Lower lobe of right lung (tissue), 2 donors: ENCODE results near the gene TMPRSS3. TPM values are rescaled to one million over a fixed set of nuclear protein-coding genes. Genes with fewer than 3 reads are reported as not detected.
A peak's percentile ranks its signal among the peaks of the same experiment; 100 is the strongest.

Source experiments
- ATAC-seq, 2 donors: fragments of 200-7000 bp; cut with Tn5 transposase; one replicate each; pipeline ENCODE4 v1.9.1; 2020 to 2022; ENCODE audit warnings: mild to moderate bottlenecking in 2 of 2, moderate library complexity in 2 of 2
- DNase-seq: peaks from one replicate; pipeline ENCODE4 v3.0.0-alpha.2; 2020
- H3K27ac ChIP-seq: fragments of 200-600 bp; one replicate; pipeline ENCODE4 v1.8.0; 2022
- H3K27me3 ChIP-seq: fragments of 200-600 bp; one replicate; pipeline ENCODE4 v1.8.0; 2022; ENCODE audit warnings: low read depth
- H3K36me3 ChIP-seq: fragments of 200-600 bp; one replicate; pipeline ENCODE4 v1.8.0; 2022; ENCODE audit warnings: mild to moderate bottlenecking
- H3K4me1 ChIP-seq: fragments of 200-600 bp; one replicate; pipeline ENCODE4 v1.8.0; 2022
- H3K4me3 ChIP-seq: fragments of 200-600 bp; one replicate; pipeline ENCODE4 v1.8.0; 2022; ENCODE audit warnings: mild to moderate bottlenecking
- H3K9me3 ChIP-seq: fragments of 200-600 bp; one replicate; pipeline ENCODE4 v1.8.0; 2022
- intact Hi-C: fragments of 100-400 bp; cut with DNase I; formaldehyde crosslinking; loops from one replicate; pipeline ENCODE4 v1.11.0; 2022
- total RNA-seq: library from RNA; stranded (reverse); fragmentation: NEBNext Ultra II Directional; extraction: Animal tissue kit (Norgen Biotek cat#: 25700); gene quantifications from one replicate; pipeline ENCODE4 v1.2.1, GENCODE V29; 2021
- TF ChIP-seq, protein P1 (sequence below): fragments of 200-600 bp; IDR thresholded peaks from one replicate; pipeline ENCODE4 v1.8.0; 2022; ENCODE audit warnings: antibody characterized with exemption, mild to moderate bottlenecking
- donor health status: DM: no; HTN: yes; CAD: no; lungs with severe emphysema.

Gene TMPRSS3
- total RNA-seq, 1 donor from 2014 or later, result 3.8 TPM

DNA sequence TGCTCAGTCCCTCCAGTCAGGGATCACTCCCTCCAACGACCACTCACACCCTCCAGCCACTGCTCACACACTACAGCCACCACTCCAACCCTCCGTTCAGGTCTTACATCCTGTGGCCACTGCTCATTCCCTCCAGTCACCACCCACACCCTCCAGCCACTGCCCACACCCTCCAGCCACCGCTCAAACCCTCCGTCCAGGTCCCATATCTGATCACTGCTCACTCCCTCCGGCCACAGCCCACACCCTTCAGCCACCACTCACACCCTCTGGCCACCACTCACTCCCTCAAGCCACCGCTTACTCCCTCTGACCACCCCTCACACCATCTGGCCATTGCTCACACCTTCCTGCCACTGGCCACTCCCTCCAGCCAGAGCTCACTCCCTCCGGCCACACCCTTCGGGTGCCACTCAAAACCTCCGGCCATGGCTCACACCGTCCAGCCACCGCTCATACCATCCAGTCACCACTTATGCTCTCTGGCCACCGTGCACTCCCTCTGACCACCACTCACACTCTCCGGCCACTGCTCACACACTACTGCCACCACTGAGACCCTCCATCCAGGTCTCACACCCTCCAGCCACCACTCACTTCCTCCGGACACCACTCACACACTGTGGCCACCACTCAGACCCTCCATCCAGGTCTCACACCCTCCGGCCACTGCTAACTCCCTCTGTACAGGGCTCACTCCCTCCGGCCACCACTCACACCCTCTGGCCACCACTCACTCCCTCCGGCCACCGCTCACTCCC is 24.8 kb downstream of the TMPRSS3 start:
- Histone ChIP-seq H3K36me3 (no peaks in the 10 kb centered on the region), H3K4me1 (no peaks in the 10 kb centered on the region), H3K9me3 (no peaks in the 10 kb centered on the region), H3K27me3 (peaks cover 4% of the 10 kb centered on the region), H3K27ac (no peak overlapping the region), H3K4me3 (no peak overlapping the region)
- intact Hi-C loops, result no loop called here
- DNase-seq (no peak), ATAC-seq (no peak)
- TF ChIP-seq, protein P1, sequence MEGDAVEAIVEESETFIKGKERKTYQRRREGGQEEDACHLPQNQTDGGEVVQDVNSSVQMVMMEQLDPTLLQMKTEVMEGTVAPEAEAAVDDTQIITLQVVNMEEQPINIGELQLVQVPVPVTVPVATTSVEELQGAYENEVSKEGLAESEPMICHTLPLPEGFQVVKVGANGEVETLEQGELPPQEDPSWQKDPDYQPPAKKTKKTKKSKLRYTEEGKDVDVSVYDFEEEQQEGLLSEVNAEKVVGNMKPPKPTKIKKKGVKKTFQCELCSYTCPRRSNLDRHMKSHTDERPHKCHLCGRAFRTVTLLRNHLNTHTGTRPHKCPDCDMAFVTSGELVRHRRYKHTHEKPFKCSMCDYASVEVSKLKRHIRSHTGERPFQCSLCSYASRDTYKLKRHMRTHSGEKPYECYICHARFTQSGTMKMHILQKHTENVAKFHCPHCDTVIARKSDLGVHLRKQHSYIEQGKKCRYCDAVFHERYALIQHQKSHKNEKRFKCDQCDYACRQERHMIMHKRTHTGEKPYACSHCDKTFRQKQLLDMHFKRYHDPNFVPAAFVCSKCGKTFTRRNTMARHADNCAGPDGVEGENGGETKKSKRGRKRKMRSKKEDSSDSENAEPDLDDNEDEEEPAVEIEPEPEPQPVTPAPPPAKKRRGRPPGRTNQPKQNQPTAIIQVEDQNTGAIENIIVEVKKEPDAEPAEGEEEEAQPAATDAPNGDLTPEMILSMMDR, result no peak

DNA sequence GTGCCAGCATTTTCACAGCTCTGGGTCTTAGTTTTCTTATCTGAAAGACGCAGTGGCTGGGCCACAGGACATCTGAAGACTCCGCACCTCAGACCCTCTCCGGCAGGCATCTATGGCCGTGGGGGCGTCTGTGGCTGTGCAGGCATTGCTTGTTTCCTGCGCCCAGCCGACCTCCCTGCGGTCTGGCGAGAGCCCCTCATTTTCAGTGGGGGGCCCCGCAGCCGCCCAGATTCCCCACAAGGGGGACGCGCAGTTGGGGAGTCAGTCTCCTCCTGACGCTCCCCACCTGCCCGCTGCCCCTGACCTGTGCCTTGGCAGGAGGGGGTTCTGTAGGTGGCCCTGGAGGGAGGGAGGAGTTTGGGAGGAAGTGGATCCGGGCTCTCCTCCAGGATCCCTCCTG is 26.0 kb downstream of the TMPRSS3 start:
- intact Hi-C loops, result no loop called here
- ATAC-seq, result no peak
- Histone ChIP-seq H3K4me3 (no peak overlapping the region), H3K36me3 (no peaks in the 10 kb centered on the region), H3K4me1 (no peaks in the 10 kb centered on the region), H3K9me3 (no peaks in the 10 kb centered on the region), H3K27ac (no peak overlapping the region), H3K27me3 (peaks cover 6% of the 10 kb centered on the region)
- DNase-seq, result no peak
- TF ChIP-seq, protein P1, result no peak

DNA sequence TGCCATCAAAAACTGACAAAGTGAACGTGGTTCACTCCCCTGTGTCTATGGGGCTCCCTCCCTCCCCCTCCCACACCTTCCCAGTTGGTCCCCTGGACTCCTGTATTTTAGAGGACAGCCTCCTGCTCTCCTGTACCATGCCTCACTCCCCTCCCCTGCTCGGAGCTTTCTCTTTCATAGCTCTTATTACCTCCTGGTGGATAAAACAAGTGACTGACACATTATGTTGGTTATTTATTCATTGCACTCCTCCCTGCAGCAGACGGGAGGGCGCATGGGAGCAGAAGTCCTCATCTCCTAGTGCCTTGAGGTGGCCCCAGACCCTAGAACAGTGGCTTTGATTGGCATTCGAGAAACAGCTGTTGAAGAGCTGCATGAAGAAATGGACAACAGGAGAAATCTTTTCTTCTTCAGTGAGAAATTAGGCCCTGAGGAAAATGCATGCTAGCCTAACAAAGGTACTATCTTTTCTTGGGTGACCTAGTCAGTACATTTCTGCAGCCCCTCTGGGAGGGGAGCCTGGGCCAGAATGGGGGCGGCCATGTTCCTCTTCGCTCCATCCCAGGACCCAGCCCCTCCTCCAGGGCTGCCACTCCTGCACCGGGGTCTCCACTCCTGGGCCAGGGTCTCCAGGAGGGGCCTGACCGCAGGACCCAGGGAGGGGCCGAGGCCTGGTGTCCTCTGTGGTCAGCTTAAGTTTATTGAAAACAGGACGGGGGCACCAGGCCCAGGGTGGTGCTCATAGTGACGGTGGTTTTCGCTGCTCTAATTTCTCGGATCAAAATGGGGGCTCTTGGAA is 28.3 kb downstream of the TMPRSS3 start:
- intact Hi-C loops, result no loop called here
- H3K27me3 ChIP-seq, result peaks cover 16% of the 10 kb centered on the region
- H3K9me3 ChIP-seq, result no peaks in the 10 kb centered on the region
- DNase-seq, result no peak
- H3K4me1 ChIP-seq, result no peaks in the 10 kb centered on the region
- H3K36me3 ChIP-seq, result no peaks in the 10 kb centered on the region
- no peak for ATAC-seq
- no peak overlapping the region for H3K27ac ChIP-seq
- TF ChIP-seq, protein P1, result no peak
- no peak overlapping the region for H3K4me3 ChIP-seq

DNA sequence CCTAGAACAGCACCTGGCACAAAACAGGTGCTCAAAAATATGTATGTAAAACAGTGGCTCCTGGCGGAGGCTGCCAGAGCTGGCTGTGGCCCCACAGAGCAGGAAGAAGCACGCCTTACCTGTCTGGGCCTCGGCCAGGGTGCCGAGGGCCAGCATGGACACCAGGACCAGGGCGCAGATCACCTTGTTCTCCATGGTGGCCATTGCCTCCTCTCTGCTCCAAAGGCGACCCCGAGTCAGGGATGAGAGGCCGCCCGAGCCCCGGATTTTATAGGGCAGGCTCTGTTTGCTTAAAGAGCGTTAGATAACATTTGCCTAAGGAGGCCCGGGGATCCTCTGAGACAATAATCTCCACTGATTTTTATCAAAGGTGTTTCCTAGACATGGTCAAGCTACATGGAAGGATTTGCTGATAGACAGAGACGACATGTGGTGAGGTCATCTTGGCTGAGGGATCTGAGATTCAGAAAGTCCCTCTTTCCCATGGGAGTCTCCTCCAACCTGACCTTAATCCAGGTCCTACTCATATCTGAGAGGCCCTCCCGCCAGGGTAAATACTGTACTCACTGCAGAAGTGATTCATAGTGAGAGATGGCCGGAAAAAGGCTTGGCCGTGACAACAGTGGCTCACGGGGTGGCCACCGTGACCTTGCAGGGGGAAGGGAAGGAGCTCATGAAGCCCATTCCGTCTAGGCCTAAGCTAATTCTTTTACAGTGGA is 29.4 kb downstream of the TMPRSS3 start, which contains the start of gene TFF1:
TFF1 (minus strand) TSS at position 244 of the 719 bp plus-strand sequence; CDS start at position 204, 40 bp downstream.
- H3K4me1 ChIP-seq, result no peaks in the 10 kb centered on the region
- peaks cover 16% of the 10 kb centered on the region for H3K27me3 ChIP-seq
- intact Hi-C loops, result no loop called here
- H3K27ac ChIP-seq, result no peak within 1 kb of the TSS
- TF ChIP-seq, protein P1, result no peak
- no peak within 1 kb of the TSS for H3K4me3 ChIP-seq
- DNase-seq (no peak), ATAC-seq (peak in 1 of 2 donors; percentile 26)
- H3K36me3 ChIP-seq, result no peaks in the 10 kb centered on the region
- H3K9me3 ChIP-seq, result no peaks in the 10 kb centered on the region

DNA sequence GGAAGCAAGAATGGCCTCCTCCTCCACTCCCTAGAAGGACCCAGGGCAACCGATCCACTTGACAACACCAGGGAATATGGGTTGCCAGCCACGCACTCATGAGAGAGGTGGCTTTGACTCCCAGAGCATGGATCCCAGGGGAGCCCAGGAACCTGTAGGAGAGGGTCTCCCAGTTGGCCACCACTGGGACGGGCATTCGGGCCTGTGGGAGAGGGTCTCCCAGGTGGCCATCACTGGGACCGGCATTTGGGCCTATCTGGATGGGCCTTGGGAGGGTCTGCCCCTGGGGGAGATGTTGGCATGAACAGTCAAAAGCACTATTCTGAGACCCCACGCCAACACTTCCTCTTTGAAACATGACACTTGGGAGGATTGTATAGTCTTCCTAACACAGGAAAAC is 30.1 kb downstream of the TMPRSS3 start:
- DNase-seq, result no peak
- intact Hi-C loops, result no loop called here
- TF ChIP-seq, protein P1, result no peak
- no peak for ATAC-seq
- no peak overlapping the region for H3K27ac ChIP-seq
- no peaks in the 10 kb centered on the region for H3K4me1 ChIP-seq
- H3K9me3 ChIP-seq, result no peaks in the 10 kb centered on the region
- peaks cover 16% of the 10 kb centered on the region for H3K27me3 ChIP-seq
- no peaks in the 10 kb centered on the region for H3K36me3 ChIP-seq
- H3K4me3 ChIP-seq, result no peak overlapping the region
